ENCODE results near the gene LPCAT1.
A peak's percentile ranks its signal among the peaks of the same experiment; 100 is the strongest.
"Not testable (repeated sequence)": the region's sequence is repeated elsewhere in the genome, so short reads cannot be mapped to it uniquely, and the experiment has no call there.

Gene LPCAT1

DNA sequence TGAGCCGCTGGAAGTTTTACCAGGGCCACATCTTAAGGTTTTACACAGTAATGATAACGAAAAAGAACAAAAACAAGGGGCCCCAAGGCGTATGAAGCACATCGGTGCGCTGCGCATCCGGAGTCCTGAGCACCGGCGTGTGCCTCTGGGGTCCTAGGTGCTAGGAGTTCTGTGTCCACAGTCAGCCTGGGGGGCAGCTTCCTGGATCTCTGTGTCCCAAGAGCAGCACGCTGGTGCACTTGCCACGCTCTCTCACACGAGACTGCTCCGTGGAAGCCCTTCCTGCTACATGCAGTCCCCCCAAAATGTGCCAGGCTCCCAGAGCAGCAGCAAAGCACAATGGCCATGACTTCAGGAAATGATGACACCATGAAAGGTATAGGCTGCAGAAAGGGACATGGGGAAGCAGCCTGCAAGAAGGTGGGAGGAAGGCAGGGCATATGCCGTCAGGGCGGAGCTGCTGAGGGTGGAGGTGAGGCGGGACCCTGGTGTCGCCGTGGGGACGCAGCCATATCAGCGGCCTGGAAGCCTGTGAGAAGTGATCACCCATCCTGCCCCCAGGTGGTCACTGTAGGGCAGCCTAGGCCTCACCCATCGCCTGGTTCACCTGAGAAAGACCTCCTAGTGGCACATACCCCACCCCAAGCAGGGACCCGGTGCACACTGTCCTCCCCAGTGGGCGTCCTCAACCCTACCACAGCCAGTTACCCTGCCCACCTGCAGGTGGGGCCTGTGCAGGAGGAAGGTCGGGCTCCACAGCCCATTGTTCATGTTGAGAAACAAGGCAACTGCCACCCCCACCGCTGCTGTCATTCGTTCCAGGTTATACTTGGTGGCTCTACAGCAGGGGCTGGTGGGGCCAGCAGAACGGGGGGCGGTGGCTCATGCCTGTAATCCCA lies 54.9 kb downstream of the LPCAT1 start:
- no peak for DNase-seq (ENCODE audit: extremely low read depth in 1 of 2, low read depth in 1 of 2)

DNA sequence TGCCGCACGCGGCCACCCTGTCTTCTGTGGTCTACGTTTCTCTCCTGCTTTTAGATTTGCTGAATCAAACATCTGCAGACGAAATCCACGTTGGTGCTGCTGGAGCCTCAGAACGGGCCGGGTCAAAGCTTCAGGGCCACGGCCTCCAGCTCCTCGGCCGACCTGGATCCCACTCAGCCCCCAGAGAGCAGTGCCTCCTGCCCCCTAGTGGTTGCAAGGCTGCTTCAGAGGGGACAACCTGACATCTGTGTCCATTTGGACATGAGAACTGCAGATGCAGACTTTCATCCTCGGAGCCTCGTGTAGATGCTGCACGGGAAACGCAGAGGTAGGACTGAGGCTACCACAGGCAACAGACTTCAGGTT lies 55.5 kb downstream of the LPCAT1 start:
- DNase-seq (ENCODE audit: extremely low read depth in 1 of 2, low read depth in 1 of 2) = no peak

DNA sequence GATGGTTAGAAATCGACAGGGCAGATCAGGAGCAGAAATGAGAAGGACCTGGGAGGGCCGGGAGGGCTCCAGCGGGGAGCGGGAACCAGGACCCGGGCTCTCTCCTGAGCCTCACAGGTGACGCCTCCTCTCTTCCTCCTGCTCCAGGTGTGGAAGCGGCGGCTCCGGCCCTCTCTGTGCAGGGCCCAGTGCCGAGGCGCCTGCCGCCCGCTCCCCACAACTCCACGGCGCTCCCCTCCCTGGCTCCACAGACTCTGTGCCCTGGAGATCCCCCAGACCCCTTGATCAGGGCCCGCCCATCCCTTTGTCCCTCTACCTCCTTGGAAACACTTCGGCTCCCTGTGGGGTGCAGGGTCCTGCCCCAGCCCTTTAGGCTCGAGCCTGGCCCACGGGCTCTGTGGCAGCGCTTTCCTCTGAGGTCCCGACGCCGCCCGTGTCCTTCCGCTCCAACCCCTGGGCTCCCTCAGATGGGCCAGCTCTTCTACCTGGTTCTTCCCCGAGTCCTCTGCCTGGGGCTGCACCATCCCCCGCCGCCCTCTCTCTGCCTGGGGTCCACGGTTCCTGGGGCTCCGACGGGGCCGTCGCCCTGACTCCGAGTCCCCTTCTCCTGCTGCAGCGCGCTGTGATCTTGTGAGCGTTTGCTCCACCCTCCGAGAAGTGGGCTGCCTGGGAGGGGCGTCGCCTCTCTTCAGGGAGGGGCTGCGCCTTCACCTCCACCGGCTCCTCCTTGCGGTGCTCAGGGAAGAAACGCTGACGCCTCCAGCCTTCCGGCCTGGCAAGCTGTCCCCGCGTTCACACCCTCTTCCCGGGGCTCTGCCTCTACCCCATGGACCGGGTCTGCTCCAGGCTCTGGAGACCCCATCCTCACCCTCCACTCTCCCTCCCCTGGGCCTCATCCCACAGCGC lies 56.2 kb downstream of the LPCAT1 start:
- DNase-seq (ENCODE audit: extremely low read depth in 1 of 2, low read depth in 1 of 2) = no peak

DNA sequence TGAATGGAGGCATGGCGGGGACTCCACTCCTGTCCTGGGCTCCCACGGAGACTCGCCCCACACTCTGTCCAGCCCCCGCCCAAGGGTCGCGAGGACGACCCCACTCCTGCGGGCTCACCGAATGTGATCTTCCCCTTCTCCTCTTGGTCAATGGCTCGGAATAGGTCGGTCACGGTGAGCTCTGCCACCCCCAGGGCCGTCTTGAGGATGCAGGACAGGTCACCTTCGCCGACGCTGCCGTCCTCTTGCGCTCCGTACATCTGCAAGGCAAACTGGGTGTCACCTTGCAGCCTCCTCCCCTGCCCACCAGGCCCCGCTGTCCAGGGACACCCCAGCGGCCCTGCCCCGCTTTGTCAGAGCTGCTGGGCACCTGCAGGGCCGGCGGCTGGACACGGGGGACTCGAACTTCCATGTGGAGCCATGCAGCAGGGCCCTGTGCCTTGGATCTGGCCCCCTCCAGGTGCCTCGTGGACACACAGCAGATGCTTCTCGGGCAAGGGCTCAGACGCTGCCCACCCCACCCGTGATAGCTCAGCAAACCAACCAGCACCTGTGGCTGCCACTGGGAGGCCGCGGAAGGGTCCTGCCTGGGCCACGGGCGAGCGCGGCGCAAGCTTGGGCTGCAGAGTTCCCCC lies 57.0 kb downstream of the LPCAT1 start:
- DNase-seq (ENCODE audit: extremely low read depth in 1 of 2, low read depth in 1 of 2) = no peak

GRCh38 chr5:1465966-1466471 lies 57.7 kb downstream of the LPCAT1 start:
- DNase-seq (ENCODE audit: extremely low read depth in 1 of 2, low read depth in 1 of 2) = no peak

DNA sequence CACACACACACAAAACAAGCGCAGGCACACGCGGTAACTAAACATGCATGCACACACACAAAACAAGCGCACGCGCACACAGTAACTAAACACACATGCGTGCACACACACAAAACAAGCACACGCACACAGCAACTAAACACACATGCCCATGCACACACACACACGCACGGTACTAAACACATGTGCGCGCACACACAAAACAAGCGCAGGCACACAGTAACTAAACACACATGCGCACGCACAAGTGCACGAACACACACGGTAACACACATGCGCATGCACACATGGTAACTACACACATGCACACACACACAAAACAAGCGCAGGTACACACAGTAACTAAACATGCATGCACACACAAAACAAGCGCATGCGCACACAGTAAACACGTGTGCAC lies 58.6 kb downstream of the LPCAT1 start:
- DNase-seq (ENCODE audit: extremely low read depth in 1 of 2, low read depth in 1 of 2) = no peak

- no peak for DNase-seq (ENCODE audit: extremely low read depth in 1 of 2, low read depth in 1 of 2)
Observed at GRCh38 chr5:1464511-1464910, 59.2 kb downstream of the LPCAT1 start.

DNA sequence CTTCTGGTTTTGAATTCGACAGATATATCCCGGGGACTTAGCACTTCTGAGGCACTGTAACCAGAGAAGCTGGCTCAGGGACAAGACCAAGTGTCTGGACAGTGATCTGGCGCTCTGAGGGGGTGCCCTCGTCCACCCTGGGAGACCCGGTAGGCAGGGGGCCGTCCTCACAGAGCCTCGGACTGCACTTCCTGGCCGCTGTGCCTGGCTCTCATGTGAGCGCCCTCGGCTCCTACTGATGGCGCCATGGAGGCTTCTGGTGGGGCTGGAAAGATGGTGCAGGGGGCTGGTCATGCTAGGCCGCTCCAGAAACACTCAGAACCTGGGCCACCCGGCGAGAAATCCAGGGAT lies 59.7 kb downstream of the LPCAT1 start:
- no peak for DNase-seq (ENCODE audit: extremely low read depth in 1 of 2, low read depth in 1 of 2)

DNA sequence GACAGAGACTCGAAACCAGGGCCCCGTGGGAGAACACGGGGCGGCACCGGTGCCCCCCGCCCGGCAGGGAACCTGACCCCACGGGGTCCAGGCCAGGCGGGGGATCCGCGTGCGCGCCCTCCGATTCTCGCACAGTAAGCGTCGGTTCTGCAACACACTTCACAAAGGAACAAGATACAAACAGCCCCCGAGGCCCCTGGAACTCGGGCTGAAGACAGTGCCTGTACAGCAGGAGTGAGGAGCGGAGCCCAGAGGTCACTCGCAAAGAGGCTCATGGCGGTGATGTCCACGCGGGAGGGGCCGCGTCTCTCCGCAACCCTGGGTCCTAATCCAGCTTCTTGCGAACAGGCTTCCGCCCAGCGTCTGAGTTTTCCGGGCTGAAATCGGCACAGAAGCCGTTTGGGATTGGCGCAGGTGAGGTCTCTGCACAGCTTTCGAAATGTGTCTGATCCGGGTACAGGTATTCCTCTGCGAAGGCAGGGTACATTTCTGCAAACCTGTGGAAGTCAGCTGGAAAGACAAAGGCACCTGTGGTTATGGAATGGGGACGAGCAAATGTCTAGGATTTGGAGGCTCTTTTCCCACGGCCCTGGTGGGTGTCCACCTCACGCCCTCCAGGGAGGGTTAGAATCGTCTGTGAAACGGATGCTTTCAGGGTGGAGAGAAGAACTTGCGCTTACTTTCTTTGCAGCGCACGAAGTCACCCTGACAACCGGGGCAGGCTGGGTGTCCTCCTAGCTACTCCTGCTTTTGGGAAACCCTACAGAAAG lies 60.2 kb downstream of the LPCAT1 start:
- no peak for DNase-seq (ENCODE audit: extremely low read depth in 1 of 2, low read depth in 1 of 2)

DNA sequence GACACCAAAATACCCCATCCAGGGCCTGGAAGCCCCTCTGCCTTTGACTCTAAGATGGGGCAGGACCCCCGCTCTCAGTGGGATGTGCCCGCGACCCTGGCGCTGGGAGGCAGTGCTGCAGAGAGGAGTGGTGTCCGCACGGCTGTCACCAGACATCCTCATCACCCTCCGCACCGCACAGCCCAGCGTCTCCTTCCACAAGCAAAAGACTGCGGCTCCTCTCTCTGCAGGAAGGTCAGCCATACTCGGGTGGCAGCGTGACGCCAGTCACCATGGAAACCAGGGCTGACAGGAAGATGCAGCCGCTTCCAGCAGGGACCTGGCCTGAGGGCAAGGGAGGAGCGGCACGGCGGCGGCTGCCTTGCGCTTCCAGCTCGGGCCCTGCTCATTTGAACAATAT lies 61.4 kb downstream of the LPCAT1 start:
- no peak for DNase-seq (ENCODE audit: extremely low read depth in 1 of 2, low read depth in 1 of 2)

DNA sequence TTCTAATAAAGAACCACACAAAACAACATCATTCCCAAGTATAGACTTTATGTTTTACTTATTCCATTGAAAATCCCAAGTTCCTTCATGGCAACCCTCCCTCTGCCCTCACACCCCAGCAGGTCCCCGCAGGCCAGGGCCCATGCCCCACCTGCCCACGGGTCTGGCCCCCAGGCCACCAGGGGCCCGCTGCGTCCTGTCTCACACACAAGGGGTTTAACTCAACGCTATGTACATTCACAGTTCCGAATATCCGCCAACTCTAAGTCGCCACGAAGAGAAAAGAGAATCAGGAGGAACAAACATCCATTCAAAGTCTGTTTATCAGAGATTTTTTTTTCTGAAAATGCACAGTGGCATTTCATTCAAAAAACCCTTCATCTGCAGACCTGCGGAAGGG lies 62.4 kb downstream of the LPCAT1 start:
- no peak for DNase-seq (ENCODE audit: extremely low read depth in 1 of 2, low read depth in 1 of 2)

GRCh38 chr5:1460054-1460682 lies 63.6 kb downstream of the LPCAT1 start:
- DNase-seq (ENCODE audit: extremely low read depth in 1 of 2, low read depth in 1 of 2) = no peak

DNA sequence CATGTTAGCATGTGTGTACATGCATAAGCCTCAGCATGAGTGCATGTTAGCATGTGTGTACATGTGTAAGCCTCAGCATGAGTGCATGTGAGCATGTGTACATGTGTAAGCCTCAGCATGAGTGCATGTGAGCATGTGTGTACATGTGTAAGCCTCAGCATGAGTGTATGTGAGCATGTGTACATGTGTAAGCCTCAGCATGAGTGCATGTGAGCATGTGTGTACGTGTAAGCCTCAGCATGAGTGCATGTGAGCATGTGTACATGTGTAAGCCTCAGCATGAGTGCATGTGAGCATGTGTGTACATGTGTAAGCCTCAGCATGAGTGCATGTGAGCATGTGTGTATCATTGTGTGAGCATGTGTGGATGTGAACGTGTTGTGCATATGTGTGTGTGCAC lies 64.3 kb downstream of the LPCAT1 start:
- DNase-seq (ENCODE audit: extremely low read depth in 1 of 2, low read depth in 1 of 2) = not testable (repeated sequence)

GRCh38 chr5:1456110-1456881 lies 67.5 kb downstream of the LPCAT1 start:
- not testable (repeated sequence) for DNase-seq (ENCODE audit: extremely low read depth in 1 of 2, low read depth in 1 of 2)

DNA sequence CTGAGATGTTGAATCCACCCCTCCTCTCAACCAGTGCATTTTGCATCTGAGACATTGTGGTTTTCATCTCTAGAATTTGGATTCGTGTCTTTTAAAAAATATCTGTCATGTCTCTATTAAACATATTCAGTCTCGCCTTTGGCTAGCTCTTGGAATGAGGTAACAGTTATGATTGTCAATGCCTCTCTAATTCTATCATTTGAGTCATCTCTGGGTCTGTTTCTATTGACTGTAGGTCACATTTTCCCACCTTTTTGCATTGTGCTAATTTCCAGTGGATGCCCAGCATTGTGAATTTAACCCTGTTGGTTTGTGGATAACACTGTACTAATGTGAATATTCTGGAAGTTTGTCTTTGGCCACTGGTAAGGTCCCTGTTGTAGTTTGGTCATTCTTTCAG lies 70.1 kb downstream of the LPCAT1 start:
- no peak for DNase-seq (ENCODE audit: extremely low read depth in 1 of 2, low read depth in 1 of 2)

DNA sequence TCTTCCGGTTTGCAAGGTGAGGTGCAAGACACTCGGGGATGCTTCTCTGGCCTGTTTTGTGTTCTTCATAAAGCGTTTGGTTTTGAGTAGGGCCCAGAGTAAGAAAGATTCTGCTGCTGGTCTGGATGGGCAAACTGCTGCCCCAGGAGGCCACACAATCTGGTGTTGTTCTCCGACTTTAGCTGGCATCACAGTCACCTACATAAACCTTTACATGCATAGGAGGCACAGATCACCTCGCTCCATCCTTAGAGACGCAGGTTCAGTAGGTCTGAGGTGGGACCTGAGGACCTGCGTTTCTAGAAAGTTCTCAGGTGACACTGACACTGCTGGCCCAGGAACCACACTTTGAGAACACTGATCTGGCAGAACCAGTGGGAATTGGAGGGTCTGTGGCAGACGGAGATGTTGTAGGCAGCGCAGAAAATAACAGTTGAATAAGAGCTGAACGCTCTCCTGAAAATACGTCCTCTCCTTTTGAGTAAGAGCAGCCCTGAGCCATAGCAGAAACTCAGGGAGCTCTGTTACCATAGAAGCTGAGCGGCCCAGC lies 74.6 kb downstream of the LPCAT1 start:
- DNase-seq (ENCODE audit: extremely low read depth in 1 of 2, low read depth in 1 of 2) = no peak

DNA sequence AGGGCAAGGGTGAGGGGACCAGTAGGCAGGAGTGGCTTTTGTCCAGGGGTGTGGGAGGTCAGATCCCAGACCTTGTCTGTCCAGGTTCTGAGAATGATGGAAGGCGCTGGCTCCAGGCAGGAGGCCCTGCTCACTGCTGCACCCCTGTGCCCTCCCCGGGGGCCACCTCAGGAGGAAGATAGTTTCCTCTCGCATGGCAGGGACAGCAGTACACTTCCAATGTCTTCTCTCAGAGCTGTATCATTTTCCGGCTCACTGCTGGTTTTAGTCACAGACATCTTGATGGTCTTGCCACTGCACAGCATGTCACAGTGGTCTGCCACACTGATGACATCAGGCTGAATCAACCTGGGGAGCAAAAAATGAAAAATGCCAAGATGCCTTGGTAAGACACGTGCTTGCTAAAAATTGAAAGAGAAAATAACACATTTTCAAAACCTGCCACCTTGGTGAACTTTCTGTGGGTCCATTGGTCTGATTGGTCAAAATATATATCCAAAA lies 75.2 kb downstream of the LPCAT1 start:
- peak in 1 of 2 donors; percentile 52 for DNase-seq (ENCODE audit: extremely low read depth in 1 of 2, low read depth in 1 of 2)

DNA sequence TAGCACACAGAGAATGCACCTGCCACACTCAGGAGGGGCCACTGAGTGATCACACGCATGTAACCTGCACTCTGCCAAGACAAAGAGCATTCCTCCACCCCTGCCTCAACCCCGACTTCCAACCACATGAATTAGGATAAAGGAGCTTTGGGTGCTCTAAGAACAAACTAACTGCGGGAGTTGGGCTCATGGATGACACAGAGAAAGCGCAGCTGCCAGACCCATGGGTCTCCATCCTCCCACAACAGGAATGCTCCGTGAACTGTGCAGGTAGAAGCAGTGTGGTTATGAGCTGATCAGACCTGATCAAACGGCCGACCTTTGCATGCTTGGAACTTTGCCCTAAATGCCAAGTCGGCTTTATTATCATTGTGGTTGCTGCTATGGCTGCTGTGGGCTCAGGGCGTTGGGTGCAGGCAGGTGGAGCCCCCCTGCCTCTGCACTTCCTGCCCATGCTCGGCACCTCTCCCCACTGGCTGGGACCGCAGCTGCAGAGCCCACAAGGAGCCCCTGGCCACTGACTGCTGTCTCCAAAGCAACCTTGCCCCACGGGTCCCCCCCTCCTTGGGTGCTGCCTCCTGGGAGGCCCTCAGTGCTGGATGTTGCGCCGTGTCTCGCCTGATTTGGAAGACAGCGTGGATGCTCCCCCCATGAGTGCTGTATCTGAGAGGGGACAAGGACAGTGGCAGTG lies 75.9 kb downstream of the LPCAT1 start:
- no peak for DNase-seq (ENCODE audit: extremely low read depth in 1 of 2, low read depth in 1 of 2)
